Measurements from ENCODE around the gene SMAD2. TPM values are rescaled to one million over a fixed set of nuclear protein-coding genes. Genes with fewer than 3 reads are reported as not detected.

Gene SMAD2
- total RNA-seq, 1 donor from 2014 or later, result 383 TPM

DNA sequence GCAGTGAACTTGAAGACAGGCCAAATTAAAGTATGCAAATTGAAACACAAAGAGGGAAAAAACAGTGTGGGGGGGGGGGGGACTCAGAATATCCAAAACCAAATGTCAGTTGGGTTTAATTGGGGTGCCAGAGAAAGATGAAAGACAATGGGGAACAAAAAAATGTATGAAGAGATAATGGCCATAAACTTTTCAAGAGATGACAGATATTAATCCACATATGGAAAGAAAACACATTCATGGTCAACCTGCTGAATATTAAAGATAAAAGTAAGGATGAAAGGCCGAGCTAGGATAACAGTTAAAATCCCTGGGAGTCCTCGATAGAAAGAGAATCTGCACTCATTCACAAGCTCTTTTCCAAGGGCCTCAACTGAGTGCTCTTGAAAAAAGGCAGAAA is 26.6 kb downstream of the SMAD2 start:
- Mint-ChIP-seq H3K36me3 (ENCODE audit: low read depth) (peaks cover 70% of the 10 kb centered on the region), H3K4me3 (no peak overlapping the region), H3K27me3 (ENCODE audit: insufficient read depth) (no peaks in the 10 kb centered on the region), H3K27ac (peak overlapping the region; percentile 75), H3K9me3 (peaks cover 53% of the 10 kb centered on the region), H3K4me1 (ENCODE audit: low read depth) (peaks cover 92% of the 10 kb centered on the region)
- DNase-seq (ENCODE audit: low spot score), result no peak
- intact Hi-C loops (cut with micrococcal nuclease), result no loop called here

DNA sequence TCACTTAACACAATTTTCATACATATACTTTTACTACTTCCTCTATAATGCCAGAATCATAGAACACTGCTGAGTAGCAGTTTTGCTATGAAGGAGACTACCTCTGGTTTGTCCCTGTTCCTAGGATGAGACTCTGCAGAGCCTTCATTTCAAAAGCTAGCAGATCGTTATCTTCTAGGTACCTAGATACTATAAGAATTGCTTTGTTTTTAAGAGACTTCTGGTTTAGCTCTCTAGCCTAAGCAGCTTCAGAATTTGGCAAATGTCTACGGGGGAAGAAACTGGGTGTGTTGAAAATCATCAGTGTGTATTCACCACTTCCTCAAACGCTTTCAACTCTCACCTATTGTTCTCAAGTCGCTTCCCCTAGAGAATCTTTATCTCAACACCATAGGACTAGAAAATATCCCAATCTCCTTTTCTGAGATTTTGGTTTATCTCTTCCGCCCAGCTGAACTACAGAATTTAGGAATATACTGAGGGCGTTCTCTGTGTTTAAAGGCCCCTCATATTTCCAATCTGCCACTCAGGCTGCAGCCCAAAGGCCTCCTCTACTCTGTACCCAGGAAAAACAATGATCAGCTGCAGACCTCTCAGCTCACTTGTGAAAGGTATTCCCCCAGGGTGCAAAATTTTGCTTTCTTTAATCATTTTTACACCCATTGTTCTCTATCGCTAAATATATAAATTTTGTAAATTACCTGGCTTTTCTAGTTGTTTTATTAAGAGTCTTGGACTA is 28.7 kb downstream of the SMAD2 start:
- Mint-ChIP-seq H3K9me3 (peaks cover 47% of the 10 kb centered on the region), H3K27ac (peak overlapping the region; percentile 75), H3K4me1 (ENCODE audit: low read depth) (peaks cover 89% of the 10 kb centered on the region), H3K4me3 (peak overlapping the region; percentile 31), H3K36me3 (ENCODE audit: low read depth) (peaks cover 64% of the 10 kb centered on the region), H3K27me3 (ENCODE audit: insufficient read depth) (no peaks in the 10 kb centered on the region)
- intact Hi-C loops (cut with micrococcal nuclease), result loop anchor here (1.0 kb wide), 3 partner anchors 11 to 27 kb away; no protein-coding TSS in a partner anchor
- peak; percentile 22 for DNase-seq (ENCODE audit: low spot score)

- intact Hi-C loops (cut with micrococcal nuclease), result no loop called here
- DNase-seq (ENCODE audit: low spot score), result no peak
- no peak overlapping the region for H3K4me3 Mint-ChIP-seq
- H3K9me3 Mint-ChIP-seq, result peaks cover 25% of the 10 kb centered on the region
- peaks cover 64% of the 10 kb centered on the region for H3K36me3 Mint-ChIP-seq (ENCODE audit: low read depth)
- H3K4me1 Mint-ChIP-seq (ENCODE audit: low read depth), result peaks cover 91% of the 10 kb centered on the region
- no peaks in the 10 kb centered on the region for H3K27me3 Mint-ChIP-seq (ENCODE audit: insufficient read depth)
- H3K27ac Mint-ChIP-seq, result no peak overlapping the region
Measured at GRCh38 chr18:47899107-47899840, 31.2 kb downstream of the SMAD2 start.

- no peak overlapping the region for H3K4me3 Mint-ChIP-seq
- peaks cover 64% of the 10 kb centered on the region for H3K36me3 Mint-ChIP-seq (ENCODE audit: low read depth)
- intact Hi-C loops (cut with micrococcal nuclease), result no loop called here
- H3K4me1 Mint-ChIP-seq (ENCODE audit: low read depth), result peaks cover 91% of the 10 kb centered on the region
- peaks cover 19% of the 10 kb centered on the region for H3K9me3 Mint-ChIP-seq
- H3K27ac Mint-ChIP-seq, result no peak overlapping the region
- no peak for DNase-seq (ENCODE audit: low spot score)
- H3K27me3 Mint-ChIP-seq (ENCODE audit: insufficient read depth), result no peaks in the 10 kb centered on the region
Measured at GRCh38 chr18:47898696-47899095, 31.8 kb downstream of the SMAD2 start.

GRCh38 chr18:47898055-47898454 is 32.4 kb downstream of the SMAD2 start:
- no peak overlapping the region for H3K27ac Mint-ChIP-seq
- no peak overlapping the region for H3K4me3 Mint-ChIP-seq
- peaks cover 87% of the 10 kb centered on the region for H3K4me1 Mint-ChIP-seq (ENCODE audit: low read depth)
- H3K27me3 Mint-ChIP-seq (ENCODE audit: insufficient read depth), result no peaks in the 10 kb centered on the region
- H3K9me3 Mint-ChIP-seq, result peaks cover 13% of the 10 kb centered on the region
- H3K36me3 Mint-ChIP-seq (ENCODE audit: low read depth), result peaks cover 61% of the 10 kb centered on the region
- intact Hi-C loops (cut with micrococcal nuclease), result no loop called here
- DNase-seq (ENCODE audit: low spot score), result no peak

DNA sequence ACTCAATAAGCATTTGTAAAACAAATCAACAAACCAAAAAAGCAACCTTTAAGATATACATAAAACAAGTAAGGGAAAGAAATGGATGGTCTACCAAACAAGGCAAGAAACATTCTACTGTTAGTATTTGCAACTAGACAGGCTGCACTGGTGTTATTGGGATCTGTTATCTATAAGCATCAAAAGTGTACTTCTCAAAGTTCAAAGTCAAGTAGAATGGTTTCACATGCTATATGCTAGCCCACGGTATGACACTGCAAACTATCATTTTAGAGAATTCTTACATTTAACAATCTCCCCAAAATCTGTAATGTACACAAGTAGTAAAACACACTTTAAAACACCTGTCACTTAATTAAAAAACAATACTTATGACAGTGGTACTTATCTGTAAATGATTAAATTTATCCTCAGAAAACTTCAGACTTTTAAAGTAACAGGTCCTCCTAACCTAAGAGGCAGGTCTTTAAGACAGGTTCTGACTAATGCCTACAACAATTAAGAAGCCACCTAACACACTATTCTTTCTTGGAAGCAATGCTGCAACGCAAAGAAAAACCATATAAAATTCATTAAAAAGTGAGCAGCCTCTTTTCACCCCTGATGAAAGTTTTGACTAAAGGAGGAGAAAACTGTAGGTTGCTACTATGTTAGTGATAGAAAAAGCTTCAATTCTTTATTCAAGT is 34.8 kb downstream of the SMAD2 start:
- intact Hi-C loops (cut with micrococcal nuclease), result loop anchor here (1.0 to 2.0 kb wide), 3 partner anchors 10 to 15 kb away; no protein-coding TSS in a partner anchor
- Mint-ChIP-seq H3K27me3 (ENCODE audit: insufficient read depth) (no peaks in the 10 kb centered on the region), H3K4me3 (peak overlapping the region; percentile 17), H3K27ac (peak overlapping the region; percentile 54), H3K9me3 (peaks cover 5% of the 10 kb centered on the region), H3K36me3 (ENCODE audit: low read depth) (peaks cover 52% of the 10 kb centered on the region), H3K4me1 (ENCODE audit: low read depth) (peaks cover 68% of the 10 kb centered on the region)
- DNase-seq (ENCODE audit: low spot score), result no peak

GRCh38 chr18:47893939-47894699 is 36.3 kb downstream of the SMAD2 start:
- intact Hi-C loops (cut with micrococcal nuclease), result loop anchor here (2.0 kb wide), 1 partner anchor 13 kb away; no protein-coding TSS in a partner anchor
- Mint-ChIP-seq H3K36me3 (ENCODE audit: low read depth) (peaks cover 51% of the 10 kb centered on the region), H3K27me3 (ENCODE audit: insufficient read depth) (no peaks in the 10 kb centered on the region), H3K27ac (peak overlapping the region; percentile 61), H3K4me1 (ENCODE audit: low read depth) (peaks cover 59% of the 10 kb centered on the region), H3K9me3 (no peaks in the 10 kb centered on the region), H3K4me3 (no peak overlapping the region)
- DNase-seq (ENCODE audit: low spot score), result no peak

DNA sequence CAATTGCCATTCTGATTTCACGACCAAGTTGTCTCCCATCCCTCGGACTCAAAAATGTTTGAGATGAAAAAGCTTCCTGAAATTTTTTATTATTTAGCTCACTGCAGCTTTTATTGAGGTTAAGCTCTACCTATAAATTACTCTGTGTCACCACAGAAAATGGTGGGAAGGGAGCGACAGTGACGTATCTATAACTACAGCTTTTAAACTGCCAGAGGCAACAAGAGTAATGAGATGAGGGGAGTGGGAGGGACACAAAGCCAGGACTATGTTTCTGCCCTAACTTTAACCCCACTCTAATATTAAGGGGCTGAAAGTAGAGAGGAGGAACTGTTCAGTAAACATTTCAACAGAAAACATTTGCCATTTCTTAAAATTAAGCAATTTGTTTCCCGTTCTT is 37.4 kb downstream of the SMAD2 start:
- peaks cover 56% of the 10 kb centered on the region for H3K36me3 Mint-ChIP-seq (ENCODE audit: low read depth)
- H3K27ac Mint-ChIP-seq, result no peak overlapping the region
- peaks cover 63% of the 10 kb centered on the region for H3K4me1 Mint-ChIP-seq (ENCODE audit: low read depth)

DNA sequence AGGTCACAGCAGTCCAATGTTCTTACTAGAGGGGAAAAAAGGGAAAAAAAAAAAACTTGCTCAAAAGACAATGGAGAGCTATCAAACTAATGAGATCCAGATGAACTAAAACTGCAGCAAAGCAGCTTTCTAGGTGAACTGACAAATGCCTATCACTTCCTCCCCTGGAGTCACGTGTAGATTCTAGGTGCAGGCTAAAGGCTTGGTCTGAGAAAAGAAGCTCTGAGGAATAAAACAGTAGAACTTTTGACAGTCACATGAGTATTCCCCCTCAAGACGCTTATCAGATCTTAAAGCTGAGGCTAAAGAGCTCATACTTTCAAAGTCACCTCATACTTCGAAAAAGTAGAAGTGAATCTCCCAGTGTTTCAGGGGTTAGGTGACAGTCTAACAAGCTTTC is 42.3 kb downstream of the SMAD2 start:
- Mint-ChIP-seq H3K27ac (peak overlapping the region; percentile 6), H3K36me3 (ENCODE audit: low read depth) (peaks cover 48% of the 10 kb centered on the region)

More for the DNA sequence above, 37.4 kb downstream of the SMAD2 start:
- intact Hi-C loops (cut with micrococcal nuclease), result no loop called here
- DNase-seq (ENCODE audit: low spot score), result no peak
- no peaks in the 10 kb centered on the region for H3K27me3 Mint-ChIP-seq (ENCODE audit: insufficient read depth)
- no peak overlapping the region for H3K4me3 Mint-ChIP-seq
- no peaks in the 10 kb centered on the region for H3K9me3 Mint-ChIP-seq

GRCh38 chr18:47887227-47887626 is 43.2 kb downstream of the SMAD2 start:
- intact Hi-C loops (cut with micrococcal nuclease), result no loop called here
- Mint-ChIP-seq H3K4me3 (no peak overlapping the region), H3K27me3 (ENCODE audit: insufficient read depth) (no peaks in the 10 kb centered on the region), H3K9me3 (no peaks in the 10 kb centered on the region), H3K36me3 (ENCODE audit: low read depth) (peaks cover 49% of the 10 kb centered on the region), H3K27ac (no peak overlapping the region), H3K4me1 (ENCODE audit: low read depth) (peaks cover 47% of the 10 kb centered on the region)
- DNase-seq (ENCODE audit: low spot score), result no peak

More for the DNA sequence above, 42.3 kb downstream of the SMAD2 start:
- no peak overlapping the region for H3K4me3 Mint-ChIP-seq
- no peaks in the 10 kb centered on the region for H3K9me3 Mint-ChIP-seq
- no peak for DNase-seq (ENCODE audit: low spot score)
- no peaks in the 10 kb centered on the region for H3K27me3 Mint-ChIP-seq (ENCODE audit: insufficient read depth)
- intact Hi-C loops (cut with micrococcal nuclease), result no loop called here
- peaks cover 44% of the 10 kb centered on the region for H3K4me1 Mint-ChIP-seq (ENCODE audit: low read depth)

GRCh38 chr18:47883771-47884413 is 46.6 kb downstream of the SMAD2 start:
- Mint-ChIP-seq H3K4me1 (ENCODE audit: low read depth) (peaks cover 42% of the 10 kb centered on the region), H3K9me3 (no peaks in the 10 kb centered on the region), H3K27ac (peak overlapping the region; percentile 61), H3K27me3 (ENCODE audit: insufficient read depth) (no peaks in the 10 kb centered on the region), H3K4me3 (no peak overlapping the region), H3K36me3 (ENCODE audit: low read depth) (peaks cover 57% of the 10 kb centered on the region)
- no peak for DNase-seq (ENCODE audit: low spot score)
- intact Hi-C loops (cut with micrococcal nuclease), result loop anchor here (1.0 kb wide), 1 partner anchor 11 kb away; no protein-coding TSS in a partner anchor

GRCh38 chr18:47882641-47883040 is 47.8 kb downstream of the SMAD2 start:
- no peak overlapping the region for H3K27ac Mint-ChIP-seq
- H3K4me1 Mint-ChIP-seq (ENCODE audit: low read depth), result peaks cover 33% of the 10 kb centered on the region
- no peak overlapping the region for H3K4me3 Mint-ChIP-seq
- H3K36me3 Mint-ChIP-seq (ENCODE audit: low read depth), result peaks cover 48% of the 10 kb centered on the region
- no peaks in the 10 kb centered on the region for H3K9me3 Mint-ChIP-seq
- intact Hi-C loops (cut with micrococcal nuclease), result no loop called here
- no peak for DNase-seq (ENCODE audit: low spot score)
- no peaks in the 10 kb centered on the region for H3K27me3 Mint-ChIP-seq (ENCODE audit: insufficient read depth)

Measured in activated T-helper 1 cell treated with anti-CD3 and anti-CD28 coated beads, Interleukin-12 subunit alpha, Interleukin-12 subunit beta, Interleukin-2, Interleukin-4 antibody, amounts not matched to agents 30 ng/mL and 10 ng/mL and 1 ng/mL, durations not matched to agents 14 hours and 24 hours and 36 hours (primary cell).